GM23338 (cell line): ENCODE measurements around the gene GPR183. TPM values are rescaled to one million over a fixed set of nuclear protein-coding genes. Genes with fewer than 3 reads are reported as not detected.

ENCODE experiments used
- ATAC-seq: fragments of 200-7000 bp; cut with Tn5 transposase; 3 replicates; pipeline ENCODE4 v1.9.1; 2020
- DNase-seq: peaks from one replicate; pipeline ENCODE4 v3.0.0-alpha.2; 2015; ENCODE audit warnings: low spot score
- H2AFZ ChIP-seq: fragments of 200-600 bp; sonication (generic); 2 replicates; pipeline ENCODE4 v1.8.0; 2016; ENCODE audit warnings: antibody characterized with exemption, mild to moderate bottlenecking, moderate library complexity
- H3F3A ChIP-seq: fragments of 200-600 bp; sonication (generic); replicated peaks from 2 replicates; pipeline ENCODE4 v1.8.0; 2017; ENCODE audit warnings: antibody characterized with exemption, mixed run types, low read depth
- H3K27ac ChIP-seq: fragments of 200-600 bp; sonication (generic); 2 replicates; pipeline ENCODE4 v1.6.1; 2016; ENCODE audit warnings: low read depth
- H3K27me3 ChIP-seq: fragments of 200-600 bp; sonication (generic); 2 replicates; pipeline ENCODE4 v1.8.0; 2016; ENCODE audit warnings: mild to moderate bottlenecking, mixed run types, moderate library complexity; ENCODE audit not compliant: insufficient read depth
- H3K36me3 ChIP-seq: fragments of 200-600 bp; sonication (generic); 2 replicates; pipeline ENCODE4 v1.8.0; 2016; ENCODE audit warnings: mild to moderate bottlenecking; ENCODE audit not compliant: insufficient read depth
- H3K4me1 ChIP-seq: fragments of 200-600 bp; sonication (generic); 2 replicates; pipeline ENCODE4 v1.8.0; 2016; ENCODE audit warnings: mild to moderate bottlenecking, moderate library complexity; ENCODE audit not compliant: insufficient read depth
- H3K4me2 ChIP-seq: fragments of 200-600 bp; sonication (generic); 2 replicates; pipeline ENCODE4 v1.7.1; 2017; ENCODE audit warnings: mixed run types
- H3K4me3 ChIP-seq: fragments of 200-600 bp; sonication (generic); 2 replicates; pipeline ENCODE4 v1.6.1; 2016; ENCODE audit warnings: mixed run types
- H3K79me2 ChIP-seq: fragments of 200-600 bp; sonication (generic); replicated peaks from 2 replicates; pipeline ENCODE4 v1.8.0; 2017; ENCODE audit warnings: mild to moderate bottlenecking; ENCODE audit not compliant: insufficient read depth
- H3K9me2 ChIP-seq: fragments of 200-600 bp; sonication (generic); 2 replicates; pipeline ENCODE4 v1.8.0; 2017; ENCODE audit not compliant: insufficient read depth
- H4K20me1 ChIP-seq: fragments of 200-600 bp; sonication (generic); replicated peaks from 2 replicates; pipeline ENCODE4 v1.8.0; 2017; ENCODE audit warnings: mild to moderate bottlenecking; ENCODE audit not compliant: insufficient read depth
- H3K27ac Mint-ChIP-seq: 2 replicates; pipeline ENCODE4 v1.8.0; 2020; ENCODE audit warnings: inconsistent platforms, mild to moderate bottlenecking, moderate library complexity, mixed read lengths
- H3K27me3 Mint-ChIP-seq: 3 replicates; pipeline ENCODE4 v1.8.0; 2022; ENCODE audit warnings: low read depth, mild to moderate bottlenecking, moderate library complexity, mixed read lengths, inconsistent platforms; ENCODE audit not compliant: insufficient read depth, poor library complexity
- H3K36me3 Mint-ChIP-seq: 3 replicates; pipeline ENCODE4 v1.8.0; 2021; ENCODE audit warnings: low read depth, mild to moderate bottlenecking, inconsistent platforms, moderate library complexity, mixed read lengths
- H3K4me1 Mint-ChIP-seq: 3 replicates; pipeline ENCODE4 v1.8.0; 2020; ENCODE audit warnings: mild to moderate bottlenecking, inconsistent platforms, mixed read lengths
- H3K4me3 Mint-ChIP-seq: 3 replicates; pipeline ENCODE4 v1.8.0; 2021; ENCODE audit warnings: moderate library complexity, mild to moderate bottlenecking, inconsistent platforms, mixed read lengths
- H3K9me3 Mint-ChIP-seq: 3 replicates; pipeline ENCODE4 v1.8.0; 2020; ENCODE audit warnings: moderate library complexity, mild to moderate bottlenecking, inconsistent platforms, mixed read lengths
- CREB1 ChIP-seq: fragments of 250-450 bp; sonication (Bioruptor Pico); IDR thresholded peaks from 2 replicates; pipeline ENCODE4 v1.5.0; 2020; ENCODE audit warnings: low read depth, mild to moderate bottlenecking, moderate library complexity
- CTCF ChIP-seq, 2 experiments: fragments of 200-600 bp in 1 of 2; sonication (generic) in 1 of 2; conservative IDR thresholded peaks; 2 replicates each; pipeline versions ENCODE4 v1.5.1 to v1.6.1; 2016 to 2017; ENCODE audit warnings: antibody characterized with exemption in 2 of 2, low read depth in 2 of 2, mild to moderate bottlenecking in 2 of 2, moderate library complexity in 1 of 2
- EZH2 ChIP-seq: fragments of 200-600 bp; sonication (generic); IDR thresholded peaks from one replicate; pipeline ENCODE4 v1.8.0; 2017; ENCODE audit warnings: antibody characterized with exemption, mild to moderate bottlenecking, low read depth; ENCODE audit not compliant: unreplicated experiment
- EZH2phosphoT487 ChIP-seq: fragments of 200-600 bp; sonication (generic); IDR thresholded peaks from one replicate; pipeline ENCODE4 v1.8.1; 2018; ENCODE audit warnings: antibody characterized with exemption; ENCODE audit not compliant: unreplicated experiment
- JUNB ChIP-seq: IDR thresholded peaks from one replicate; pipeline ENCODE4 v1.6.1; 2016; ENCODE audit warnings: antibody characterized with exemption; ENCODE audit not compliant: unreplicated experiment
- NANOG ChIP-seq: IDR thresholded peaks from 2 replicates; pipeline ENCODE4 v1.6.1; 2016; ENCODE audit warnings: antibody characterized with exemption, borderline replicate concordance
- ZNF114 ChIP-seq: fragments of 250-450 bp; sonication (Bioruptor Pico); IDR thresholded peaks from 2 replicates; pipeline ENCODE4 v1.5.0; 2020; ENCODE audit warnings: mild to moderate bottlenecking, moderate library complexity
- polyA plus RNA-seq: library from polyadenylated mRNA; unstranded; fragments of >200 nt; fragmentation: Nextera tagmentation; extraction: Ambion mirVana; gene quantifications from 2 replicates; pipeline ENCODE4 v1.2.1, GENCODE V29; 2016
- total RNA-seq: library from RNA; depleted of rRNA; stranded (reverse); fragments of >200 nt; shearing (Covaris generic); gene quantifications from 2 replicates; pipeline ENCODE4 v1.2.3, GENCODE V29; 2014
- TF ChIP-seq, protein P1 (sequence below): fragments of 250-450 bp; sonication (Bioruptor Pico); IDR thresholded peaks from 2 replicates; pipeline ENCODE4 v1.5.0; 2020; ENCODE audit warnings: mild to moderate bottlenecking, moderate library complexity

Gene GPR183
- total and polyA plus RNA-seq, 2 experiments from 2014 or later: 0.78 TPM; not detected in 1

GRCh38 chr13:99266827-99267226, 40.4 kb downstream of the GPR183 start:
- Histone ChIP-seq H3K4me3 (no peak overlapping the region), H3K4me1 (no peaks in the 10 kb centered on the region), H3K9me2 (no peaks in the 10 kb centered on the region), H3K4me2 (no peak overlapping the region), H3K27ac (no peak overlapping the region), H3K27me3 (no peaks in the 10 kb centered on the region), H2AFZ (no peak overlapping the region), H4K20me1 (no peaks in the 10 kb centered on the region), H3K79me2 (no peaks in the 10 kb centered on the region; the same call in 1 of the 2 replicates), H3F3A (peaks cover 7% of the 10 kb centered on the region; the same call in 1 of the 2 replicates), H3K36me3 (no peaks in the 10 kb centered on the region)
- DNase-seq: no peak
- no peaks in the 10 kb centered on the region; the same call in 2 of the 3 replicates for H3K9me3 Mint-ChIP-seq
- H3K4me1 Mint-ChIP-seq: peaks cover 5% of the 10 kb centered on the region; the same call in 2 of the 3 replicates
- H3K4me3 Mint-ChIP-seq: no peak overlapping the region
- no peak overlapping the region for H3K27ac Mint-ChIP-seq
- TF ChIP-seq JUNB (no peak), EZH2 (no peak), EZH2phosphoT487 (no peak), NANOG (no peak), CREB1 (CRISPR knock-in tag) (no peak), CTCF (conservative IDR thresholded peaks at IDR 0.05; ENCODE audit: low read depth in 2 of 2) (no peak), ZNF114 (CRISPR knock-in tag) (no peak)
- TF ChIP-seq, protein P1, sequence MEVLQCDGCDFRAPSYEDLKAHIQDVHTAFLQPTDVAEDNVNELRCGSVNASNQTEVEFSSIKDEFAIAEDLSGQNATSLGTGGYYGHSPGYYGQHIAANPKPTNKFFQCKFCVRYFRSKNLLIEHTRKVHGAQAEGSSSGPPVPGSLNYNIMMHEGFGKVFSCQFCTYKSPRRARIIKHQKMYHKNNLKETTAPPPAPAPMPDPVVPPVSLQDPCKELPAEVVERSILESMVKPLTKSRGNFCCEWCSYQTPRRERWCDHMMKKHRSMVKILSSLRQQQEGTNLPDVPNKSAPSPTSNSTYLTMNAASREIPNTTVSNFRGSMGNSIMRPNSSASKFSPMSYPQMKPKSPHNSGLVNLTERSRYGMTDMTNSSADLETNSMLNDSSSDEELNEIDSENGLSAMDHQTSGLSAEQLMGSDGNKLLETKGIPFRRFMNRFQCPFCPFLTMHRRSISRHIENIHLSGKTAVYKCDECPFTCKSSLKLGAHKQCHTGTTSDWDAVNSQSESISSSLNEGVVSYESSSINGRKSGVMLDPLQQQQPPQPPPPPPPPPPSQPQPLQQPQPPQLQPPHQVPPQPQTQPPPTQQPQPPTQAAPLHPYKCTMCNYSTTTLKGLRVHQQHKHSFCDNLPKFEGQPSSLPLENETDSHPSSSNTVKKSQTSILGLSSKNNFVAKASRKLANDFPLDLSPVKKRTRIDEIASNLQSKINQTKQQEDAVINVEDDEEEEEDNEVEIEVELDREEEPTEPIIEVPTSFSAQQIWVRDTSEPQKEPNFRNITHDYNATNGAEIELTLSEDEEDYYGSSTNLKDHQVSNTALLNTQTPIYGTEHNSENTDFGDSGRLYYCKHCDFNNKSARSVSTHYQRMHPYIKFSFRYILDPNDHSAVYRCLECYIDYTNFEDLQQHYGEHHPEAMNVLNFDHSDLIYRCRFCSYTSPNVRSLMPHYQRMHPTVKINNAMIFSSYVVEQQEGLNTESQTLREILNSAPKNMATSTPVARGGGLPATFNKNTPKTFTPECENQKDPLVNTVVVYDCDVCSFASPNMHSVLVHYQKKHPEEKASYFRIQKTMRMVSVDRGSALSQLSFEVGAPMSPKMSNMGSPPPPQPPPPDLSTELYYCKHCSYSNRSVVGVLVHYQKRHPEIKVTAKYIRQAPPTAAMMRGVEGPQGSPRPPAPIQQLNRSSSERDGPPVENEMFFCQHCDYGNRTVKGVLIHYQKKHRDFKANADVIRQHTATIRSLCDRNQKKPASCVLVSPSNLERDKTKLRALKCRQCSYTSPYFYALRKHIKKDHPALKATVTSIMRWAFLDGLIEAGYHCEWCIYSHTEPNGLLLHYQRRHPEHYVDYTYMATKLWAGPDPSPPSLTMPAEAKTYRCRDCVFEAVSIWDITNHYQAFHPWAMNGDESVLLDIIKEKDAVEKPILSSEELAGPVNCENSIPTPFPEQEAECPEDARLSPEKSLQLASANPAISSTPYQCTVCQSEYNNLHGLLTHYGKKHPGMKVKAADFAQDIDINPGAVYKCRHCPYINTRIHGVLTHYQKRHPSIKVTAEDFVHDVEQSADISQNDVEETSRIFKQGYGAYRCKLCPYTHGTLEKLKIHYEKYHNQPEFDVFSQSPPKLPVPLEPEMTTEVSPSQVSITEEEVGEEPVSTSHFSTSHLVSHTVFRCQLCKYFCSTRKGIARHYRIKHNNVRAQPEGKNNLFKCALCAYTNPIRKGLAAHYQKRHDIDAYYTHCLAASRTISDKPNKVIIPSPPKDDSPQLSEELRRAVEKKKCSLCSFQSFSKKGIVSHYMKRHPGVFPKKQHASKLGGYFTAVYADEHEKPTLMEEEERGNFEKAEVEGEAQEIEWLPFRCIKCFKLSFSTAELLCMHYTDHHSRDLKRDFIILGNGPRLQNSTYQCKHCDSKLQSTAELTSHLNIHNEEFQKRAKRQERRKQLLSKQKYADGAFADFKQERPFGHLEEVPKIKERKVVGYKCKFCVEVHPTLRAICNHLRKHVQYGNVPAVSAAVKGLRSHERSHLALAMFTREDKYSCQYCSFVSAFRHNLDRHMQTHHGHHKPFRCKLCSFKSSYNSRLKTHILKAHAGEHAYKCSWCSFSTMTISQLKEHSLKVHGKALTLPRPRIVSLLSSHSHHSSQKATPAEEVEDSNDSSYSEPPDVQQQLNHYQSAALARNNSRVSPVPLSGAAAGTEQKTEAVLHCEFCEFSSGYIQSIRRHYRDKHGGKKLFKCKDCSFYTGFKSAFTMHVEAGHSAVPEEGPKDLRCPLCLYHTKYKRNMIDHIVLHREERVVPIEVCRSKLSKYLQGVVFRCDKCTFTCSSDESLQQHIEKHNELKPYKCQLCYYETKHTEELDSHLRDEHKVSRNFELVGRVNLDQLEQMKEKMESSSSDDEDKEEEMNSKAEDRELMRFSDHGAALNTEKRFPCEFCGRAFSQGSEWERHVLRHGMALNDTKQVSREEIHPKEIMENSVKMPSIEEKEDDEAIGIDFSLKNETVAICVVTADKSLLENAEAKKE (CRISPR knock-in tag): no peak
- ATAC-seq: no peak
- no peaks in the 10 kb centered on the region for H3K27me3 Mint-ChIP-seq
- H3K36me3 Mint-ChIP-seq: no peaks in the 10 kb centered on the region; the same call in 2 of the 3 replicates
